Activated T-cell treated with anti-CD3 and anti-CD28 coated beads for 48 hours (primary cell): ENCODE measurements around the gene VPS13A.

Experiments used
- DNase-seq: peaks from one replicate; pipeline ENCODE4 v3.0.0-alpha.2; 2020; ENCODE audit warnings: low read depth

Gene VPS13A

GRCh38 chr9:77177143-77177893 lies at the start of gene VPS13A:
TSS of gene VPS13A (plus strand) at chr9:77177534. CDS start at chr9:77177705, 171 bp downstream.
- DNase-seq, result peak; percentile 95

- no peak for DNase-seq
Measured at GRCh38 chr9:77128125-77128789, 49.1 kb upstream of the VPS13A start.

GRCh38 chr9:77131399-77131798 lies 45.9 kb upstream of the VPS13A start:
- no peak for DNase-seq

- no peak for DNase-seq
Measured at GRCh38 chr9:77133011-77133410, 44.3 kb upstream of the VPS13A start.

GRCh38 chr9:77142366-77142765 lies 35.0 kb upstream of the VPS13A start:
- DNase-seq, result no peak

GRCh38 chr9:77149879-77150278 lies 27.5 kb upstream of the VPS13A start:
- DNase-seq, result no peak

- no peak for DNase-seq
Measured at GRCh38 chr9:77152289-77152688, 25.0 kb upstream of the VPS13A start.

GRCh38 chr9:77156646-77157371 lies 20.5 kb upstream of the VPS13A start:
- DNase-seq, result no peak

GRCh38 chr9:77158772-77159513 lies 18.4 kb upstream of the VPS13A start:
- no peak for DNase-seq

- DNase-seq, result no peak
Measured at GRCh38 chr9:77161191-77161590, 16.1 kb upstream of the VPS13A start.

GRCh38 chr9:77161966-77162365 lies 15.4 kb upstream of the VPS13A start:
- no peak for DNase-seq

GRCh38 chr9:77162366-77162765 lies 15.0 kb upstream of the VPS13A start:
- no peak for DNase-seq

GRCh38 chr9:77163884-77164283 lies 13.4 kb upstream of the VPS13A start:
- DNase-seq, result no peak

GRCh38 chr9:77166193-77166592 lies 11.1 kb upstream of the VPS13A start:
- DNase-seq, result no peak

- DNase-seq, result no peak
Measured at GRCh38 chr9:77170991-77171699, 6.2 kb upstream of the VPS13A start.

GRCh38 chr9:77175151-77175550 lies 2.2 kb upstream of the VPS13A start:
- DNase-seq, result no peak

GRCh38 chr9:77176106-77176505 lies 1.2 kb upstream of the VPS13A start:
- no peak for DNase-seq

GRCh38 chr9:77176686-77177142 lies 620 bp upstream of the VPS13A start:
- no peak for DNase-seq

GRCh38 chr9:77177894-77178794 lies 810 bp downstream of the VPS13A start:
- DNase-seq, result peak; percentile 41

- DNase-seq, result no peak
Measured at GRCh38 chr9:77180056-77180455, 2.7 kb downstream of the VPS13A start.
